Erythroblast (primary cell): ENCODE results near the gene FNDC3A.

Source experiments
- GATA1 ChIP-seq: IDR thresholded peaks from 2 replicates; pipeline ENCODE4 v1.6.1; 2011; ENCODE audit warnings: low read depth, mild to moderate bottlenecking, control low read depth, low read length, moderate library complexity
- POLR2A ChIP-seq: IDR thresholded peaks from 2 replicates; pipeline ENCODE4 v1.6.1; 2011; ENCODE audit warnings: mild to moderate bottlenecking, low read length

DNA sequence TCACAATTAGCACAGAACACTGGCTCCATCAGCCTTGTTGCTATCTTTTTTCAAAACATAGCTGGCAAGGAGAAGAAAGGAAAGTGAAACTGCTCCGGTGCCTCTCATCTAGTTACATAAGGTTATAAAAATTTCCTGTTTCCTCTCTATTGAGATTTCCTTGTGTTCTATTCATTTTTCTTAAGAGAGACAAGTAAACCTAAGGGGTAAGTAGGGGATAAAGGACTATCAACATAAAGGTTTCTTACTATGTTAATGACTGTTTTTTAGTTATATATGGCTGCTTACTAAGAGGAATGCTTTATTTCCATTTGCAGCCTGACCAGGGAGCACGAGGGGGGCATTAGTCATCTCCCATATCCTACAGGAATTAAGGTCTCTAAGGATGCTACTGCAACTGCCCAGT, 171.2 kb downstream of the FNDC3A start:
- TF ChIP-seq POLR2A (no peak), GATA1 (no peak)
